Mucosa of rectum (tissue), 2 donors: ENCODE measurements around the gene DAPK1.

Experiments
- H3K27ac ChIP-seq, 2 donors: one replicate each; pipeline ENCODE4 v1.7.0; 2013; ENCODE audit warnings: inconsistent platforms in 2 of 2, low read depth in 2 of 2, low read length in 2 of 2
- H3K27me3 ChIP-seq, 2 donors: one replicate each; pipeline ENCODE4 v1.7.0; 2013; ENCODE audit warnings: low read length in 2 of 2; ENCODE audit not compliant: control insufficient read depth in 2 of 2, insufficient read depth in 2 of 2
- H3K36me3 ChIP-seq, 2 donors: one replicate each; pipeline ENCODE4 v1.7.0; 2013; ENCODE audit warnings: low read length in 2 of 2; ENCODE audit not compliant: control insufficient read depth in 2 of 2, insufficient read depth in 2 of 2
- H3K4me1 ChIP-seq, 2 donors: one replicate each; pipeline ENCODE4 v1.7.0; 2013; ENCODE audit warnings: low read length in 2 of 2, mild to moderate bottlenecking in 1 of 2; ENCODE audit not compliant: control insufficient read depth in 2 of 2, insufficient read depth in 2 of 2
- H3K4me3 ChIP-seq, 2 donors: one replicate each; pipeline ENCODE4 v1.7.0; 2013; ENCODE audit warnings: low read length in 2 of 2
- H3K9ac ChIP-seq, 2 donors: one replicate each; pipeline ENCODE4 v1.7.0; 2013; ENCODE audit warnings: low read length in 2 of 2, low read depth in 1 of 2, mild to moderate bottlenecking in 1 of 2
- H3K9me3 ChIP-seq, 2 donors: one replicate each; pipeline ENCODE4 v1.7.0; 2013; ENCODE audit warnings: low read length in 2 of 2; ENCODE audit not compliant: control insufficient read depth in 2 of 2
- donor health status: healthy.
- donor health status: Normal muscosa, but diverticular disease.

Gene DAPK1

GRCh38 chr9:87586731-87587355, 89.2 kb downstream of the DAPK1 start:
- no peak overlapping the region for H3K4me3 ChIP-seq
- no peaks in the 10 kb centered on the region for H3K4me1 ChIP-seq
- H3K27ac ChIP-seq: no peak overlapping the region
- no peaks in the 10 kb centered on the region for H3K9me3 ChIP-seq
- no peaks in the 10 kb centered on the region for H3K36me3 ChIP-seq
- H3K27me3 ChIP-seq: no peaks in the 10 kb centered on the region
- no peak overlapping the region for H3K9ac ChIP-seq

- Histone ChIP-seq H3K9ac (no peak overlapping the region), H3K4me1 (no peaks in the 10 kb centered on the region), H3K27ac (no peak overlapping the region), H3K36me3 (no peaks in the 10 kb centered on the region), H3K9me3 (no peaks in the 10 kb centered on the region), H3K27me3 (no peaks in the 10 kb centered on the region), H3K4me3 (no peak overlapping the region)
Measured at GRCh38 chr9:87587356-87587745, 89.7 kb downstream of the DAPK1 start.

- no peak overlapping the region for H3K27ac ChIP-seq
- H3K36me3 ChIP-seq: no peaks in the 10 kb centered on the region
- H3K9me3 ChIP-seq: no peaks in the 10 kb centered on the region
- H3K9ac ChIP-seq: no peak overlapping the region
- H3K4me3 ChIP-seq: no peak overlapping the region
- peaks cover 0 to 2% of the 10 kb centered on the region in 2 donors for H3K4me1 ChIP-seq
- H3K27me3 ChIP-seq: no peaks in the 10 kb centered on the region
Measured at GRCh38 chr9:87587864-87588263, 90.2 kb downstream of the DAPK1 start.

GRCh38 chr9:87588339-87588738, 90.7 kb downstream of the DAPK1 start:
- peaks cover 0 to 4% of the 10 kb centered on the region in 2 donors for H3K4me1 ChIP-seq
- no peaks in the 10 kb centered on the region for H3K9me3 ChIP-seq
- no peak overlapping the region for H3K27ac ChIP-seq
- H3K9ac ChIP-seq: no peak overlapping the region
- H3K36me3 ChIP-seq: no peaks in the 10 kb centered on the region
- H3K4me3 ChIP-seq: no peak overlapping the region
- H3K27me3 ChIP-seq: no peaks in the 10 kb centered on the region

- H3K27me3 ChIP-seq: no peaks in the 10 kb centered on the region
- no peaks in the 10 kb centered on the region for H3K9me3 ChIP-seq
- H3K27ac ChIP-seq: no peak overlapping the region
- no peaks in the 10 kb centered on the region for H3K36me3 ChIP-seq
- no peak overlapping the region for H3K4me3 ChIP-seq
- H3K9ac ChIP-seq: no peak overlapping the region
- peaks cover 4 to 10% of the 10 kb centered on the region in 2 donors for H3K4me1 ChIP-seq
Measured at GRCh38 chr9:87590996-87591395, 93.3 kb downstream of the DAPK1 start.

- Histone ChIP-seq H3K4me3 (no peak overlapping the region), H3K9ac (no peak overlapping the region), H3K27ac (peak overlapping the region in 1 of 2 donors; percentile 26), H3K27me3 (no peaks in the 10 kb centered on the region), H3K4me1 (peaks cover 10 to 15% of the 10 kb centered on the region in 2 donors), H3K9me3 (no peaks in the 10 kb centered on the region), H3K36me3 (no peaks in the 10 kb centered on the region)
Measured at GRCh38 chr9:87592554-87593358, 95.1 kb downstream of the DAPK1 start.

GRCh38 chr9:87593359-87593980, 95.8 kb downstream of the DAPK1 start:
- H3K9ac ChIP-seq: no peak overlapping the region
- H3K27ac ChIP-seq: peak overlapping the region in 1 of 2 donors; percentile 26
- no peaks in the 10 kb centered on the region for H3K9me3 ChIP-seq
- no peaks in the 10 kb centered on the region for H3K27me3 ChIP-seq
- no peak overlapping the region for H3K4me3 ChIP-seq
- H3K4me1 ChIP-seq: peaks cover 13 to 17% of the 10 kb centered on the region in 2 donors
- H3K36me3 ChIP-seq: no peaks in the 10 kb centered on the region

- Histone ChIP-seq H3K4me3 (no peak overlapping the region), H3K9ac (no peak overlapping the region), H3K9me3 (no peaks in the 10 kb centered on the region), H3K27me3 (no peaks in the 10 kb centered on the region), H3K36me3 (no peaks in the 10 kb centered on the region), H3K4me1 (peaks cover 13 to 23% of the 10 kb centered on the region in 2 donors), H3K27ac (peak overlapping the region in 1 of 2 donors; percentile 38)
Measured at GRCh38 chr9:87594194-87594593, 96.5 kb downstream of the DAPK1 start.

GRCh38 chr9:87594662-87595061, 97.0 kb downstream of the DAPK1 start:
- Histone ChIP-seq H3K36me3 (no peaks in the 10 kb centered on the region), H3K4me3 (no peak overlapping the region), H3K9ac (no peak overlapping the region), H3K27me3 (no peaks in the 10 kb centered on the region), H3K9me3 (no peaks in the 10 kb centered on the region), H3K4me1 (peaks cover 13 to 23% of the 10 kb centered on the region in 2 donors), H3K27ac (peak overlapping the region in 1 of 2 donors; percentile 38)

- no peaks in the 10 kb centered on the region for H3K9me3 ChIP-seq
- no peak overlapping the region for H3K4me3 ChIP-seq
- no peaks in the 10 kb centered on the region for H3K27me3 ChIP-seq
- H3K36me3 ChIP-seq: no peaks in the 10 kb centered on the region
- no peak overlapping the region for H3K27ac ChIP-seq
- peaks cover 20 to 31% of the 10 kb centered on the region in 2 donors for H3K4me1 ChIP-seq
- H3K9ac ChIP-seq: no peak overlapping the region
Measured at GRCh38 chr9:87595610-87596009, 97.9 kb downstream of the DAPK1 start.
